HEK293T (cell line): ENCODE data around the gene CADM1.
A peak's percentile ranks its signal among the peaks of the same experiment; 100 is the strongest.

Source experiments
- ARNT ChIP-seq: fragments of 450-650 bp; IDR thresholded peaks from 2 replicates; pipeline ENCODE4 v1.6.1; 2017; ENCODE audit warnings: mild to moderate bottlenecking
- ELF4 ChIP-seq: fragments of 450-650 bp; IDR thresholded peaks from 2 replicates; pipeline ENCODE4 v1.6.1; 2017; ENCODE audit warnings: antibody characterized with exemption
- HDGF ChIP-seq: fragments of 450-650 bp; IDR thresholded peaks from 2 replicates; pipeline ENCODE4 v1.6.1; 2017; ENCODE audit warnings: antibody characterized with exemption, borderline replicate concordance
- LEF1 ChIP-seq: fragments of 450-650 bp; IDR thresholded peaks from 2 replicates; pipeline ENCODE4 v1.6.1; 2017; ENCODE audit warnings: mild to moderate bottlenecking, borderline replicate concordance
- NFRKB ChIP-seq: fragments of 450-650 bp; IDR thresholded peaks from 2 replicates; pipeline ENCODE4 v1.6.1; 2016; ENCODE audit warnings: mild to moderate bottlenecking, moderate library complexity
- SP1 ChIP-seq: fragments of 450-650 bp; IDR thresholded peaks from 2 replicates; pipeline ENCODE4 v1.6.1; 2017
- TARDBP ChIP-seq: fragments of 450-650 bp; IDR thresholded peaks from 2 replicates; pipeline ENCODE4 v1.6.1; 2016
- ZNF384 ChIP-seq: fragments of 450-650 bp; IDR thresholded peaks from 2 replicates; pipeline ENCODE4 v1.6.1; 2016
- TF ChIP-seq, protein P1 (sequence below): fragments of 450-650 bp; IDR thresholded peaks from 2 replicates; pipeline ENCODE4 v1.6.1; 2016

DNA sequence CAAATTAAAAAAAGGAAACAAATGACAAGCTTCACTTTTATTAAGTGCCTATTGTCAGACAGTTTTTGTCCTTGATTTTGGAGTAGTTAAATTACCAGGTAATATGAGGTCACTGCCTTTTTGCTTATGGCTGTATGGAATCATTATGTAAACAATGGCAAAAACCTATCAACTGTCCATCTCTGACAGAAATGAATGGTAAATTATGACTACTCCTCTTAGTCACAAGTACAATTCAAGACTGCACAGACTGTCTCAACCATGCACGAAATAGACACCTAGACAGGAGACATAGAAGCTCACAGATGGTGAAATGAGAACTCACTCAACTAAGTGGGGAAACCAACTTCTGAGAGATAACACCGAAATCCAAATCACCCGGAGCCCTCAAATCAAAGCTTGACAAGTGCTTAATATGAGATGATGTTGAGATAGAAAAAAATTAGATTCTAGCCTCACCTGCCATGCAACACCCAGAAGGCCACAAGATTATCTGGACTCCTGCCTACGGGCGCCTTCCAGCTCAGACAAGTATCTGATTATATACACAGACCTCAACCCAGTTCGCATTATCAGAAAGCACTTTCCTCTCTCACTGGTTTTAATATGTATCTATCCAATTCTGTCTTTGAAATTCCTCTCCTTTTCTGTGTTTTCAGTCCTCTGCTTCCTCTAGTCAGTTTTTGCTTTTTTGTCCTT lies 199.3 kb downstream of the CADM1 start:
- TF ChIP-seq HDGF (no peak), ELF4 (no peak), SP1 (no peak), LEF1 (no peak), TARDBP (no peak), NFRKB (no peak), ARNT (no peak), ZNF384 (no peak)
- TF ChIP-seq, protein P1, sequence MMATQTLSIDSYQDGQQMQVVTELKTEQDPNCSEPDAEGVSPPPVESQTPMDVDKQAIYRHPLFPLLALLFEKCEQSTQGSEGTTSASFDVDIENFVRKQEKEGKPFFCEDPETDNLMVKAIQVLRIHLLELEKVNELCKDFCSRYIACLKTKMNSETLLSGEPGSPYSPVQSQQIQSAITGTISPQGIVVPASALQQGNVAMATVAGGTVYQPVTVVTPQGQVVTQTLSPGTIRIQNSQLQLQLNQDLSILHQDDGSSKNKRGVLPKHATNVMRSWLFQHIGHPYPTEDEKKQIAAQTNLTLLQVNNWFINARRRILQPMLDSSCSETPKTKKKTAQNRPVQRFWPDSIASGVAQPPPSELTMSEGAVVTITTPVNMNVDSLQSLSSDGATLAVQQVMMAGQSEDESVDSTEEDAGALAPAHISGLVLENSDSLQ: peak; percentile 13; the same call in 1 of the 2 replicates
